Raji (cell line): Measurements from ENCODE around the gene LRFN5.

Source experiments
- POLR2A ChIP-seq: IDR thresholded peaks from 2 replicates; pipeline ENCODE4 v1.6.1; 2011; ENCODE audit warnings: low read depth, low read length, control low read depth; ENCODE audit not compliant: insufficient read depth

LRFN5 gene

GRCh38 chr14:41905394-41905964, 298.8 kb downstream of the LRFN5 start:
- TF ChIP-seq POLR2A, result no peak

- no peak for TF ChIP-seq POLR2A
Observed at GRCh38 chr14:41913398-41913797, 306.7 kb downstream of the LRFN5 start.

- no peak for TF ChIP-seq POLR2A
Observed at GRCh38 chr14:41915732-41916131, 309.1 kb downstream of the LRFN5 start.

- TF ChIP-seq POLR2A, result no peak
Observed at GRCh38 chr14:41916313-41916712, 309.6 kb downstream of the LRFN5 start.

GRCh38 chr14:41925409-41925808, 318.7 kb downstream of the LRFN5 start:
- no peak for TF ChIP-seq POLR2A

GRCh38 chr14:41950428-41951151, 343.9 kb downstream of the LRFN5 start:
- TF ChIP-seq POLR2A, result no peak
